ENCODE results near the gene RNASEL. TPM values are rescaled to one million over a fixed set of nuclear protein-coding genes. Genes with fewer than 3 reads are reported as not detected.

RNASEL gene
- total and polyA plus RNA-seq, 12 donors = 1.4 to 4.7 (median 3.3) TPM

DNA sequence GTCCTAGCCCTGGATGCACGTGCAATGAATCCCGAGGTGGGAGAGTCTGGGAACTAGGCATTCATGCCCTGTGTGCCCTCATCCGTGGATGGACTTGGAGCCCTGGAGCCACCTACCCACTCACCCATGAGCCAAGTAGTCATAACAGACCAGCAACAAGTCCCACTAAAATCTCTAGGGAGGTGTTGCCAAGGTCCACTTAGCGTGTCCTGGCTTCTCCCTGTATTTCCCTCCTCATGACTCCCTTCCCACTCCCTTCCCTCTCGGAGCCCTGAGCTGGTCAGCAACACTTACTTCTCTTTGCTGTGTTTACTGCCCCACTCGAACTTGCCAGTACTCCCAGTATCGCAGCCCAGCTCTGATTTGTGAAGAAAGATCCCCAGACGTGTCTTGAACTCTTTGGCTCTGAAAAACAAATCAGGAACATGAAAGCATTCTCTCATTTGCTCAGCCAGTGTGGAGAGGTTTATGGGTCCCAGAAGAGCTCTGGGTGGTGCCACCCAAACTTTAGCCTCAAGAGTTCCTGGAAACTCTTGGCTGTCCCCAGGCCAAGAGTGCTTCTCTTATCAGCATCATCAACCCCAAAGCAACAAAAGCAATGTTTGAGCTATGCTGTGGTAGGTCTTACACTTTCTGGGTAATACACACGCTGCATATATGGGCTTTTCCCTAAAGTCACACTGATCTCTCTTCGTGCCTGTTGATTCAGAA lies 14.0 kb upstream of the RNASEL start:
- no peaks in the 10 kb centered on the region for H3K9me3 ChIP-seq
- WGBS, 2 donors = 49 to 53% methylated on average over 10 of the region's 10 CpGs
- H3K4me1 ChIP-seq = peaks cover 7 to 74% (median 31%) of the 10 kb centered on the region in 9 donors
- peaks cover 0 to 33% (median 0%) of the 10 kb centered on the region in 9 donors for H3K36me3 ChIP-seq
- peaks cover 0 to 17% (median 0%) of the 10 kb centered on the region in 7 donors for H3K27me3 ChIP-seq
- peak overlapping the region in 9 of 10 donors; percentile 1 to 71 (median 66) for H3K4me3 ChIP-seq
- peak overlapping the region in 8 of 10 donors; percentile 15 to 75 (median 59) for H3K27ac ChIP-seq
- TF ChIP-seq, protein P1, sequence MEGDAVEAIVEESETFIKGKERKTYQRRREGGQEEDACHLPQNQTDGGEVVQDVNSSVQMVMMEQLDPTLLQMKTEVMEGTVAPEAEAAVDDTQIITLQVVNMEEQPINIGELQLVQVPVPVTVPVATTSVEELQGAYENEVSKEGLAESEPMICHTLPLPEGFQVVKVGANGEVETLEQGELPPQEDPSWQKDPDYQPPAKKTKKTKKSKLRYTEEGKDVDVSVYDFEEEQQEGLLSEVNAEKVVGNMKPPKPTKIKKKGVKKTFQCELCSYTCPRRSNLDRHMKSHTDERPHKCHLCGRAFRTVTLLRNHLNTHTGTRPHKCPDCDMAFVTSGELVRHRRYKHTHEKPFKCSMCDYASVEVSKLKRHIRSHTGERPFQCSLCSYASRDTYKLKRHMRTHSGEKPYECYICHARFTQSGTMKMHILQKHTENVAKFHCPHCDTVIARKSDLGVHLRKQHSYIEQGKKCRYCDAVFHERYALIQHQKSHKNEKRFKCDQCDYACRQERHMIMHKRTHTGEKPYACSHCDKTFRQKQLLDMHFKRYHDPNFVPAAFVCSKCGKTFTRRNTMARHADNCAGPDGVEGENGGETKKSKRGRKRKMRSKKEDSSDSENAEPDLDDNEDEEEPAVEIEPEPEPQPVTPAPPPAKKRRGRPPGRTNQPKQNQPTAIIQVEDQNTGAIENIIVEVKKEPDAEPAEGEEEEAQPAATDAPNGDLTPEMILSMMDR (IDR thresholded peaks at IDR 0.05) = no peak
- DNase-seq (no peak), ATAC-seq (peak in 1 of 8 donors; percentile 1)
- intact Hi-C loops (cut with DNase I) = loop anchor here in 5 of 10 donors (5.0 kb wide), 4 partner anchors 69 to 234 kb away; partner anchors contain the start of gene DHX9 (in 1 of the 5)

DNA sequence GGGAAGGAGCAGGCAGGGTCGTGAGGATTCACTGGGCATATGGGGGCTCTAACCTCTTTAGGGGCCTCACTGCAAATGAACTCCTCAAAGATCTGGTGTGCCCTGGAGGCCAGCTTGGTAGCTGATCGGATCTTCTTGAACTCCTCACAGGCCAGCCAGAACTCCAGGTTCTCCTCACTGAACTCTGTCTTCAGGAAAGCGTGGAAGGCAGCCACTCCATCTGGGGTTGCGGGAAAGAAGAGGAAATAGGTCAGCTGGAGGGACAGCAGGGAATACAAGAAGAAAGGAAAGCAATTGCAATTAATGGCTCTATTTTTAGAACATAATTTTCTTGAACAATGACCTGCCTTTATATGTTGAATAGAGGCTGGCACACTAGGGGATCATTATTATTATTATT lies 12.9 kb upstream of the RNASEL start:
- ATAC-seq = no peak
- DNase-seq = no peak
- H3K27me3 ChIP-seq = peaks cover 0 to 17% (median 0%) of the 10 kb centered on the region in 7 donors
- 46 to 69% methylated on average over 4 of the region's 4 CpGs for WGBS, 2 donors
- peaks cover 7 to 73% (median 31%) of the 10 kb centered on the region in 9 donors for H3K4me1 ChIP-seq
- H3K9me3 ChIP-seq = no peaks in the 10 kb centered on the region
- peak overlapping the region in 7 of 10 donors; percentile 35 to 75 (median 60) for H3K27ac ChIP-seq
- peaks cover 0 to 33% (median 0%) of the 10 kb centered on the region in 9 donors for H3K36me3 ChIP-seq
- H3K4me3 ChIP-seq = peak overlapping the region in 8 of 10 donors; percentile 8 to 71 (median 66)
- TF ChIP-seq, protein P1 (IDR thresholded peaks at IDR 0.05) = no peak
- intact Hi-C loops (cut with DNase I) = loop anchor here (1.0 to 5.0 kb wide), 8 partner anchors 70 to 235 kb away; partner anchors contain the start of gene DHX9 (in 1 of the 10)

DNA sequence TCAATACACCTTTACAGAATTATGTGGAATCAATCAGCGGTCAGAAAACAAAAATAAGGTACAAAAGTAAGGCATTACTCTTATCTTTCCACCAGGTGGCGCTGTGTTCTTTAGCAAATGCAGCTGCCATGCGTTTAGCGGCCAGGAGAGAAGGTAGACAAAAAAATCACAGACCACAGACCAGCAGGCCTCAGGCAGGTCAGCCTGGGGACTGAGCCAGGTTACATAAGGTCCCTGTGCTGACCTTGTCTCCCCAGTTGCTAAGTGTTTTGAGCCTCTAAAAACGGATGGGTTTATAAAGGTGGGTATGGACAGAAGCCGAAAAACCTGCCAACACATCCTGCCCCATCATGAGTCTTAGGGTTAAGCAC lies 12.3 kb upstream of the RNASEL start:
- peak in 1 of 2 donors; percentile 78 for DNase-seq
- Histone ChIP-seq H3K27ac (peak overlapping the region in 7 of 10 donors; percentile 35 to 75 (median 55)), H3K9me3 (no peaks in the 10 kb centered on the region), H3K4me3 (peak overlapping the region in 8 of 10 donors; percentile 8 to 71 (median 66)), H3K27me3 (peaks cover 0 to 17% (median 0%) of the 10 kb centered on the region in 7 donors), H3K4me1 (peaks cover 7 to 67% (median 31%) of the 10 kb centered on the region in 9 donors), H3K36me3 (peaks cover 0 to 33% (median 0%) of the 10 kb centered on the region in 9 donors)
- intact Hi-C loops (cut with DNase I) = loop anchor here (1.0 to 5.0 kb wide), 8 partner anchors 71 to 236 kb away; partner anchors contain the start of gene DHX9 (in 1 of the 10)
- TF ChIP-seq, protein P1 (IDR thresholded peaks at IDR 0.05) = peak; percentile 78 to 91 (median 88)
- ATAC-seq = peak; percentile 37 to 60 (median 44)
- WGBS, 2 donors = 15 to 18% methylated on average over 6 of the region's 6 CpGs

DNA sequence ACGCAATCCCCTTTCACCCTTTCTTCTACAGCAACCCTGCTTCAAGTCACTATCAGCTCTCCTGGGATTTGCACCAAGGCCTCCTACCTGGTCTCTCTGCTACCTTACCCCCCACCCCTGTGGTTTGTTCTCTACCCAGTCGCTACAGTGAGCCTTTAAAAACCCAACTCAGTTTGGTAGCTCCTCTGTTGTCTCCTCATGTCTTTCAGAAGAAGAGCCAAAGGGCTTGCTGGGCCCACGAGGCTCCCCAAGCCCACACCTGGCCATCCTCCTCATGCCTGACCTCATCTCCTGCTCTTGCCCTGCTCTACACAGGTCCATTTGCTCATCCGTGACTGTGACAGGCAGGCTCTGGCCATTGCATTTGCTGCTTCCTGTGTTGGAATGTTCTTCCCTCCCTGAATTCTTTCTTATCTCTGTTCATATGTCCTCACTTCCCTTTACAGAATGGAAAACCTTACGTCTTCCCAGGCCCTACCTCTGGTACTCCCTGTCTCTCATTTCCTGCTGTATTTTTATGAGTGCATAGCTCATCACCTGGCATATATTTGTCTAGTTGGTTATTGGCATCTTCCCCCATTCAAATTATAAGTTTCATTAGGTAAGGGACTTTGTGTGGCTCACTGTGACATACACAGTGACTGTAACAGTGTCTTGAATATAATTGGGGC lies 11.8 kb upstream of the RNASEL start:
- TF ChIP-seq, protein P1 (IDR thresholded peaks at IDR 0.05) = no peak
- peak overlapping the region in 5 of 10 donors; percentile 13 to 75 (median 60) for H3K27ac ChIP-seq
- 55 to 58% methylated on average over 5 of the region's 5 CpGs for WGBS, 2 donors
- ATAC-seq (no peak), DNase-seq (no peak)
- H3K9me3 ChIP-seq = no peaks in the 10 kb centered on the region
- intact Hi-C loops (cut with DNase I) = loop anchor here (1.0 to 5.0 kb wide), 8 partner anchors 71 to 236 kb away; partner anchors contain the start of gene DHX9 (in 1 of the 10)
- peaks cover 0 to 16% (median 0%) of the 10 kb centered on the region in 7 donors for H3K27me3 ChIP-seq
- peak overlapping the region in 7 of 10 donors; percentile 6 to 71 (median 66) for H3K4me3 ChIP-seq
- peaks cover 0 to 33% (median 0%) of the 10 kb centered on the region in 9 donors for H3K36me3 ChIP-seq
- H3K4me1 ChIP-seq = peaks cover 7 to 70% (median 31%) of the 10 kb centered on the region in 9 donors

Data from heart right ventricle (tissue), 16 donors.